K562 (cell line): ENCODE data around the gene SENP3. TPM values are rescaled to one million over a fixed set of nuclear protein-coding genes. Genes with fewer than 3 reads are reported as not detected.

Experiments
- ATAC-seq: fragments of 200-7000 bp; cut with Tn5 transposase; 3 replicates; pipeline ENCODE4 v1.9.1; 2020; ENCODE audit warnings: moderate library complexity
- BruUV-seq: library from RNA; stranded (reverse); fragments of 400-500 nt; replicated peaks from 2 replicates; lab custom pipeline; 2021; lab: Mats Ljungman, UMichigan
- CTCF ChIA-PET: fragments of 300-600 bp; formaldehyde crosslinking; extraction: SDS; loops from one replicate; lab custom pipeline; 2021; ENCODE audit warnings: low intra/inter-chr PET ratio; lab: Yijun Ruan, JAX
- POLR2A ChIA-PET: fragments of 300-600, 350-650 bp; sonication (Branson Sonifier 250); formaldehyde crosslinking; extraction: SDS; loops from one replicate; lab custom pipeline; 2021; ENCODE audit warnings: antibody characterized with exemption, inconsistent platforms; lab: Yijun Ruan, JAX
- DNase-seq, 4 experiments: peaks; one replicate each; pipeline versions ENCODE4 v3.0.0 to v3.0.0-alpha.2; 2011 to 2018; ENCODE audit warnings: low spot score in 3 of 4, mixed read lengths in 3 of 4; ENCODE audit errors: extremely low read depth in 1 of 4
- FAIRE-seq: peaks from 2 replicates; lab custom pipeline; 2011; peaks lifted over from hg19 to GRCh38; lab: Jason Lieb, UNC
- H2AFZ ChIP-seq: 2 replicates; pipeline ENCODE4 v1.6.0; 2011; ENCODE audit warnings: low read depth, low read length, control low read depth, inconsistent platforms
- H3K27ac ChIP-seq: fragments of 200-600 bp; 3 replicates; pipeline ENCODE4 v1.8.0; 2011; ENCODE audit warnings: low read depth, mild to moderate bottlenecking, control low read depth, inconsistent platforms, low read length, moderate library complexity, mixed read lengths; ENCODE audit errors: extremely low read depth
- H3K27me3 ChIP-seq, 2 experiments: fragments of 300-600 bp in 1 of 2; 2 replicates in 1 of 2; 3 replicates in 1 of 2; pipeline versions ENCODE4 v1.6.0 to v1.8.0; 2011; ENCODE audit warnings: inconsistent platforms in 2 of 2, low read length in 2 of 2, mild to moderate bottlenecking in 1 of 2, mixed read lengths in 1 of 2, moderate library complexity in 1 of 2; ENCODE audit not compliant: control insufficient read depth in 2 of 2, insufficient read depth in 2 of 2
- H3K36me3 ChIP-seq: fragments of 300-600 bp; 3 replicates; pipeline ENCODE4 v1.8.0; 2011; ENCODE audit warnings: mild to moderate bottlenecking, low read length, inconsistent platforms; ENCODE audit not compliant: control insufficient read depth, insufficient read depth
- H3K4me1 ChIP-seq, 2 experiments: fragments of 200-600 bp in 1 of 2; replicated peaks in 1 of 2; 2 replicates in 1 of 2; 3 replicates in 1 of 2; pipeline versions ENCODE4 v1.5.1 to v1.8.0; 2011; ENCODE audit warnings: inconsistent platforms in 2 of 2, low read length in 2 of 2, mild to moderate bottlenecking in 1 of 2, mixed read lengths in 1 of 2, moderate library complexity in 1 of 2; ENCODE audit not compliant: control insufficient read depth in 2 of 2, insufficient read depth in 2 of 2
- H3K4me2 ChIP-seq: 2 replicates; pipeline ENCODE4 v1.6.1; 2011; ENCODE audit warnings: low read length, control low read depth, inconsistent platforms, mixed read lengths; ENCODE audit not compliant: insufficient read depth
- H3K4me3 ChIP-seq: fragments of 200-600 bp; sonication (generic), shearing (Covaris generic); 2 replicates; pipeline ENCODE4 v1.5.1; 2016; ENCODE audit warnings: control low read depth, inconsistent platforms
- H3K79me2 ChIP-seq: fragments of 200-600 bp; 3 replicates; pipeline ENCODE4 v1.8.0; 2011; ENCODE audit warnings: low read length, inconsistent platforms; ENCODE audit not compliant: control insufficient read depth, insufficient read depth
- H3K9ac ChIP-seq, 2 experiments: 2 replicates each; pipeline versions ENCODE4 v1.6.0 to v1.6.1; 2011; ENCODE audit warnings: low read depth in 2 of 2, low read length in 2 of 2, control low read depth in 1 of 2, inconsistent platforms in 1 of 2, mild to moderate bottlenecking in 1 of 2, mixed read lengths in 1 of 2; ENCODE audit not compliant: insufficient read depth in 1 of 2
- H3K9me1 ChIP-seq: one replicate; pipeline ENCODE4 v1.6.0; 2011; ENCODE audit warnings: inconsistent platforms, mild to moderate bottlenecking, low read length, moderate library complexity; ENCODE audit not compliant: control insufficient read depth, insufficient read depth
- H3K9me3 ChIP-seq: replicated peaks from 2 replicates; pipeline ENCODE4 v1.5.1; 2011; ENCODE audit warnings: low read depth, low read length, inconsistent platforms; ENCODE audit not compliant: control insufficient read depth, insufficient read depth
- H4K20me1 ChIP-seq: replicated peaks from 2 replicates; pipeline ENCODE4 v1.6.1; 2011; ENCODE audit warnings: low read length, inconsistent platforms, mixed read lengths; ENCODE audit not compliant: control insufficient read depth, insufficient read depth
- CREM ChIP-seq: IDR thresholded peaks from 2 replicates; pipeline ENCODE4 v1.6.1; 2014; ENCODE audit warnings: antibody characterized with exemption, low read depth
- HNRNPUL1 ChIP-seq: fragments of 200-400 bp; formaldehyde crosslinking; IDR thresholded peaks from 2 replicates; pipeline ENCODE4 v1.6.1; 2017; ENCODE audit warnings: low read length
- KDM5B ChIP-seq: fragments of 200-600 bp; sonication (generic); IDR thresholded peaks from 2 replicates; pipeline ENCODE4 v1.6.1; 2012; ENCODE audit warnings: low read depth, mild to moderate bottlenecking, moderate library complexity, low read length, control low read depth, inconsistent platforms; ENCODE audit not compliant: insufficient replicate concordance
- NFRKB ChIP-seq: fragments of 450-650 bp; IDR thresholded peaks from 2 replicates; pipeline ENCODE4 v1.6.1; 2016; ENCODE audit warnings: low read depth
- NKRF ChIP-seq: fragments of 450-650 bp; IDR thresholded peaks from 2 replicates; pipeline ENCODE4 v1.6.1; 2016; ENCODE audit warnings: borderline replicate concordance
- RBFOX2 ChIP-seq: fragments of 200-400 bp; formaldehyde crosslinking; IDR thresholded peaks from 2 replicates; pipeline ENCODE4 v1.6.1; 2017; ENCODE audit warnings: low read depth, mild to moderate bottlenecking, low read length, moderate library complexity
- RBM22 ChIP-seq: fragments of 200-400 bp; formaldehyde crosslinking; IDR thresholded peaks from 2 replicates; pipeline ENCODE4 v1.6.1; 2018; ENCODE audit warnings: low read length, low read depth; ENCODE audit not compliant: poor library complexity, severe bottlenecking
- ZBTB11 ChIP-seq, 3 experiments: fragments of 200-800 bp in 1 of 3; fragments of 250-450 bp in 1 of 3; fragments of 450-650 bp in 1 of 3; sonication (Bioruptor Pico) in 1 of 3; sonication (Bioruptor generic) in 1 of 3; formaldehyde crosslinking in 1 of 3; IDR thresholded peaks; 2 replicates each; pipeline versions ENCODE4 v1.6.1 to v1.8.0; 2016 to 2022; ENCODE audit warnings: mild to moderate bottlenecking in 2 of 3, missing genetic modification characterization in 2 of 3, missing compliant biosample characterization in 1 of 3, moderate library complexity in 1 of 3
- ZNF184 ChIP-seq: sonication (generic); formaldehyde crosslinking; IDR thresholded peaks from 2 replicates; pipeline ENCODE4 v1.5.0; 2020; ENCODE audit warnings: missing genetic modification reagents
- WGBS: fragments of 100-300 bp; shearing (Covaris generic); methylation state at CpG from one replicate; pipeline ENCODE4 v1.1.6; 2016; ENCODE audit warnings: low coverage, mixed read lengths; ENCODE audit not compliant: insufficient coverage; ENCODE audit errors: missing lambda C conversion rate; 5-methylcytosine and 5-hydroxymethylcytosine counted together
- in situ Hi-C: fragments of 300-500 bp; cut with MboI; formaldehyde crosslinking; loops from 4 replicates; pipeline ENCODE4 v1.15.0; 2018; ENCODE audit warnings: inconsistent platforms, mixed read lengths
- intact Hi-C: fragments of 100-400 bp; cut with micrococcal nuclease; formaldehyde crosslinking; loops from 2 replicates; pipeline ENCODE4 v1.14.2; 2022
- polyA plus RNA-seq, 8 experiments: library from polyadenylated mRNA; depleted of rRNA in 4 of 8; stranded (reverse) in 5 of 8; unstranded in 3 of 8; fragments of >200 nt; fragmentation: Nextera tagmentation in 2 of 8; fragmentation: Illumina TruSeq in 1 of 8; extraction: Ambion mirVana in 2 of 8; extraction: Trizol in 1 of 8; gene quantifications; 2 replicates each; pipeline versions ENCODE4 v1.2.1 to v1.2.3, GENCODE V29; 2011 to 2014; ENCODE audit warnings: inconsistent platforms in 1 of 8, missing spikeins in 1 of 8
- total RNA-seq, 7 experiments: library from RNA; depleted of rRNA in 6 of 7; stranded (reverse); fragments of >200 nt in 6 of 7; fragmentation: Illumina TruSeq in 2 of 7; extraction: Trizol in 2 of 7; gene quantifications; 2 replicates each; pipeline versions ENCODE4 v1.2.1 to v1.2.3, GENCODE V29; 2011 to 2021; ENCODE audit warnings: low replicate concordance in 1 of 7

Gene SENP3
- total and polyA plus RNA-seq, 9 of the 15 experiments (the other 6 are each of a cell fraction or from before 2014, with no cell fraction given): 0.63 to 102 (median 78.8) TPM

- ChIA-PET CTCF (no interaction called here), POLR2A (interaction anchor here (0.6 to 1.9 kb wide), 12 partner anchors 9 to 266 kb away, joined by 3 to 7 read pairs (median 4); partner anchors contain the start of genes ATP1B2, POLR2A, SOX15 and TP53)
- Histone ChIP-seq H4K20me1 (peaks cover 30% of the 10 kb centered on the region), H3K9me3 (no peaks in the 10 kb centered on the region), H3K4me2 (peak overlapping the region; percentile 90), H3K9ac (peak overlapping the region; percentile 74 to 92), H3K36me3 (peaks cover 44% of the 10 kb centered on the region), H3K79me2 (peaks cover 75% of the 10 kb centered on the region), H3K9me1 (peaks cover 5% of the 10 kb centered on the region), H2AFZ (0 out of 2 replicates have a peak overlapping the region, but pooled peaks have one; percentile 9), H3K27ac (peak overlapping the region; percentile 81), H3K27me3 (no peaks in the 10 kb centered on the region), H3K4me1 (peaks cover 50 to 52% of the 10 kb centered on the region in 2 experiments), H3K4me3 (peak overlapping the region; percentile 42)
- DNase-seq (no peak), FAIRE-seq (peak; percentile 23), ATAC-seq (0 out of 3 replicates have a peak, but pooled peaks have one; percentile 1)
- intact Hi-C loops: loop anchor here (5.0 kb wide), 1 partner anchor 37 kb away; no protein-coding TSS in a partner anchor
- in situ Hi-C loops: no loop called here
- 15% methylated on average over 11 of the region's 12 CpGs for WGBS
- no TSS peak for BruUV-seq
- TF ChIP-seq ZNF184 (no peak), NFRKB (0 out of 2 replicates have a peak, but pooled peaks have one; percentile 39), NKRF (0 out of 2 replicates have a peak, but pooled peaks have one; percentile 31), RBFOX2 (peak; percentile 70), ZBTB11 (CRISPR knock-in tag; IDR thresholded peaks at IDR 0.05) (no peak), RBM22 (peak; percentile 44), KDM5B (peak; percentile 15), CREM (0 out of 2 replicates have a peak, but pooled peaks have one; percentile 1), HNRNPUL1 (0 out of 2 replicates have a peak, but pooled peaks have one; percentile 5)
These were observed 18.3 kb downstream of the SENP3 start for GRCh38 chr17:7579834-7580603.
